ENCODE data around the gene CCDC6.
"Not testable (repeated sequence)": the region's sequence is repeated elsewhere in the genome, so short reads cannot be mapped to it uniquely, and the experiment has no call there.

CCDC6 gene

DNA sequence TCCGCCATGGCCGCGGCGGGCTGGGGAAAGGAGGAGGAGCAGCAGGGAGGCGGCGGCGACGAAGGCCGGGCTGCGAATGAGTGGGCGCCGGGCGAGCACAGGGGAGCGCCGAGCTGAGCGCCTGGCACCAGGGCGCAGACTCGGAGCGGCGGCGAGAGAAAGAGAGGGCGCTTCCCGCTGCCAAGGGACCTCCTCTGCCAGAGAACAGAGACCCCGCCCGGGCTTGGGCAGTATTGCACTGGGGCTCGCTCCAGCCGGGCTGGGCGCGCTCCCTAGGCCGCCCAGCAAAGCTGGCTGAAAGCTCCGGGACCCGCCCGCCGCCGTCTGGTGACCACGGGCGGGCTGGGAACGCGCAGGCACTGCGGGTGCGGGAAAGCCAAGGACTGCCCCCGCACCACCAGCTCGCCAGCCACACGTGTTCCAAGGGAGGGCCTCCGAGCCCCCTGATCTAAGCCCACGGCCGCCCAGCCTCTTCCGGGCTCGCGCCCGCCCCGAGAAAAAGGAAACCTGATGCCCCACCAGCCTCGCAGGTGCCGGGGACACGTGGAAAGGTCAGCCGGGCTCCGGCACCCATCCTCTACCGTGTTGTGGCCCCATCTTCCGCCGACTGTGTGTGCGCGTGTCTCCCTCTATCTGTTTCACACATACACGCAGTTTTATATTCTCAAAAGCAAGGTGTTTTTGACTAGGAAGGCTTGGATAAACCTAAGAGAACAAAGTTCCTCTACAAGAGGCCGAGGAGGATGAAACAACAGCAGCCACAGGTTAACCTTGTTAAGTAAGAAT is at the start of gene CCDC6:
CCDC6 (minus strand) TSS at position 140 of the 786 bp plus-strand sequence; CDS start at position 8, 132 bp downstream.
- peak; percentile 86 for DNase-seq (ENCODE audit: low read depth)

DNA sequence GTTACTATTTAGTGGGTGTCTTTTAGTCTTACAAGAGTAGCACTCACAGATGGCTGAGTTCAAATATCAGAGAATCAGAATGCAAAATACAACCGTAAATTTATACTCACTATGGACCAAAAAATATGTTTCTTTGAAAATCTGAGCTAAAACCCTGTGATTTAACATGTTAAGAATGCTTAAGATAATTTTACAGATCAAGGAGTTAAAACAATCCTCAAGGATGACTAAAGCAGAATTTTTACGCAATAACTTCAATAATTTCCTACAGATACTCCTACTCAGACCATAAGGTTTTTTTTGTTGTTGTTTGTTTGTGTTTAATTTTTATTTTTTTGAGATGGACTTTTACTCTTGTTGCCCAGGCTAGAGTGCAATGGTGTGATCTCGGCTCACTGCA is 47.9 kb upstream of the CCDC6 start:
- no peak for DNase-seq (ENCODE audit: low read depth)

DNA sequence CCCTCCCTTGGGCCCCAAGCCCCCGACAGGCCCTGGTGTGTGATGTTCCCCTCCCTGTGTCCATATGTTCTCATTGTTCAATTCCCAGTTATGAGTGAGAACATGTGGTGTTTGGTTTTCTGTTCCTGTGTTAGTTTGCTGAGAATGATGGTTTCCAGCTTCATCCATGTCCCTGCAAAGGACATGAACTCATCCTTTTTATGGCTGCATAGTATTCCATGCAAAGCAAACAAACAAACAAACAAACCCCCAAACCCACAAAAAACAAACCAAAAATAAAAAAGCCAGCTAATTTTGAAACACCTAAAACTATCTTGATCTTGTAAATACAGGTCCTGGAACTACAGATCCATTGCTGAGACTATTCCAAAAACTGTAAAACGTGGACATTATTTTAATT is 47.4 kb upstream of the CCDC6 start:
- not testable (repeated sequence) for DNase-seq (ENCODE audit: low read depth)

DNA sequence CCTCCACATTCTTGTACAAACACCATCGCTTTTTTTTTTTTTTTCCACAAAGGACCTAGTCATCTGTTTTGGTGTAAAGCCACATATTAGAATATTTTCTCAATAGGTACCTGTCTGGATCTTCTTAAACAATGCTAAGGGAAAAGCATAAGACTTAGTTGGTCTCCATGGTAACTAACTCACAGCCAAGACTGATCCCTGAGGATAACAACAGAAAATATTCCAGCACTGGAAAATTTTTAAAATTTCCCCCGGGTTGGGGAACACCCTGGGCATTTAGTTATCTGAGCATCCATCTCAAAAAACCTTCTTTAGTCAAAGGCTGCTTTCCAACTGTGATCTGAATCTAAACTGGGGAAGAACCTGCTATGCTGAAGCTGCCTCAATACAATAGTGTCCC is 43.7 kb upstream of the CCDC6 start:
- no peak for DNase-seq (ENCODE audit: low read depth)

DNA sequence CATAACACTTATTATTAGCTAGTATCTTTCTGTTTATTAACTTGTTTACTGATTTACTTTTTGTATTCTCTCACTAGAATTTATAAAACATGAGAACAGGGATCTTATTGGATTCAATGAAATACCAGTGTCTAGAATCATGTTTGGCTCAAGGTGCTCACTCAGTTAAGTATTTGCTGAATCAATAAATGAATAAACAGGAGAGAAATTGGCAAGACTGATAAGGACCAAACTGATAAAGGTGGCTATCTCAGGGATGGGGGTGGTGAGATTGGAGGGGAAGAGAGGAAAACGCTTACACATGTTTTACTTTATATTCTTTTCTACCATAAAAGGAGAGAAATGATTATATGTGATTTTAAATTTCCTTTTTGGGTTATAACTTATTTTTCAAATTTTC is 43.3 kb upstream of the CCDC6 start:
- no peak for DNase-seq (ENCODE audit: low read depth)

DNA sequence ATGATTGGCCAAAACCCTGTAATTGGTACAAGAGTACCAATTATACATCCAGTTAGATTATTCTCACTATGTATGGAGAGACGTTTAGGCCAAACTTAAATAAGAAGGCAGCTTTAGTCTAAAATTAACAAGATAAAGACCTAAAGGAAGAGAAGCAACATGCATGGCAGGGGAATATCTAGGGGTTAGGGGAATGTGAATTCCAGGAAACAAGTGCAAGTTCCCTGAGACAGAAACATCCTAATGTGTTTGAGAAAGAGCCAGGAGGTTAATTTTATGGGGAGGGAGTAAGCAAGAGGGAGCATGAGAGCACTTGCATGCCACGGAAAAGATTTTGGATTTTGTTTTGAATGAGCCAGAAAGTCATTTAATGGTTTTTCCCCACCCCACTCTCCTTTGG is 39.6 kb upstream of the CCDC6 start:
- DNase-seq (ENCODE audit: low read depth) = no peak

DNA sequence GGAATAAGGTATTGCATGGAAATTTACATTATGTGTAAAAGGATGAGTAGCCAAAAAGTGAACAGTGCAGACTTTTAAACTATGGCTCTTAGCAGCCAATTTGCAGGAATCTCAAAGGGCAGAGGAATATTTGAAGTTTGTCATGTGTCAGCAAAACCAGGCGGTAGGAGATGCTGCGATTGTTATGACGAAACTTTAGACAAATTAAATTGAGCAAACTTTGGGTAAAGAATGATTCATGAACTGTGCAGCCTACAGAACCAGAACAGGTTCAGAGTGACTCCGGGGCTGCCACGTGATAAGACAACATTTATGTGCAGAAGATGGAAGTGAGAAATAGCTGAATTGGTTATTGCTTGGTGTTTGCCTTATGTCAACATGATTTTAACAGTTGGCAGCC is 39.2 kb upstream of the CCDC6 start:
- no peak for DNase-seq (ENCODE audit: low read depth)

DNA sequence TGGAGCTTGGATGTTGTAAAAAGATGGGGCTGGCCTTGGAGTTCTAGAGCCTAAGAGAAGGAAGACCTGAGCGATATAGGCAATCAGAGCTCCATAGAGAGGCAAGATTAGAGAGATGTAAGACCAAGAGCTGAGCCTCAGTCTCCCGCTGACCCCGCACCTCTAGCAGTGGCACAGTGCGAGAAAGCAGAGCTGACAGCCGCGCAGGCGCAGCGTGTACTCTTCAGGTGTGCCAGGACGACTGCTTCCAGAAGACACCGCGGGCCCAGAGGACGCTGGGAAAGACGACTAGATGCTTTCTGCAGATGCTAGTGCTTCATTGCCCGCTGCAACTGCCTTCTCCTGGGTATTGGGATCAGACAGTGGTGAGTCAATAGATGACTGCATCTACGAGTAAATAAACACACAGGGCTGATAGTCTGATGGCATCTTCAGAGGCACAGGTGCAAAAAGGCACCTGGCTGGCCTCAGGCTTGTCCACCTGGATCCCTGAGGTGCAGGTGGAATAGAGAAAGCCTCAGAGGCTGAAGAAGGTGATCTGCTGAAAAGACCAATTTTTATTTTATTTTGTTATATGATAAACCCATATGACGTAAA is 38.1 kb upstream of the CCDC6 start:
- no peak for DNase-seq (ENCODE audit: low read depth)

DNA sequence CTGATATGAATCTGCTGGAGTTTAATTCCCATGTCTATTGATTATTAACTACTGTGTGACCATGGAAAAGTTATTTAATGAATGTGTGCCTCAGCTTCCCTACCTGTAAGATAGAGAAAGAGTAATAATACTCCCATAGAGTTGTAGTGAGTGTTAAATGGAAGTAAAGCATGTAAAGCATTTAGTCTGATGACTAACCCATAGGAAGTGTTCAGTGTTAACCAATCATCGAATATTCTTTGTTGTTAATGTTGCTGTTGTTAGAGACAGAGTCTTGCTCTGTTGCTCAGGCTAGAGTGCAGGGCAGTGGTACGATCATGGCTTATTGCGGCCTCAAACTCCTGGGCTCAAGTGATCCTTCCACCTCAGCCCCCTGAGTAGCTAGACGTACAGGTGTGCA is 36.2 kb upstream of the CCDC6 start:
- DNase-seq (ENCODE audit: low read depth) = no peak

DNA sequence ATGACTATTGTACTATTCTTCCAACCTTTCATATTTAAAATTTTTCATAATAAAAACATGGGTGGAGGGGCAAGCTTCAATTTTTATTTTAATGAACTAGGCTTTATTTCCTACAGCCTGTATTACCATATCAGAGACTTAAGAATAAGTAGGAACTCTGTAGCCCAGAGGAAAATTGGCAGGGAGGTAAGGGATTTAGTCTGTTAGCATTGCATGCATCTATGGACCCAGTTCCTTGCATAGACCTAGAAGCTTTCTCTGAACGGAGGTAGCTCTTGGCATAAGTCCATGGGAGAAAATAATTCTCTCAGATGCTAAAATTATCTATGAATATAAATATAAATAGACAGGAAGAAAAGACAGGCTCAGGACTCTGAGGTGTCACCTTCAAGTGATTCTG is 31.4 kb upstream of the CCDC6 start:
- DNase-seq (ENCODE audit: low read depth) = no peak

DNA sequence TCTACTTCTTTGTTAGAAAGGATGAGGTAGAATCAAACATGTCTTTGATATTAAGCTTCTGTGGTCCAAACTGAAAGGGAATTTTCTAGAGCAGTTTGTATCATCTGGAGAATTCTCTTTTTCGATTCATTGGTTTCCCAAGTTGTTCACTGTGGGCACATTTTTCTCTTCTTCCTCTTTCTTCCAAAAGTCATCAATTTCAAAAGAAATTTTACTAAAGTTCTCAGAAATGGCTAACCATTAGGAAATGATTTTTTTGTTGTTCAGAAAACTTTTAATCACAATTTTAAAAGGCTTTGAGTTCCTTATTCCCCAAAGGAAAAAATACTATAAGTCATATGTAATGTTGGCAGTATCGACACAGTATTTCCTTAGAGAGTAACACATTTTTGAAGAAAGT is 28.3 kb upstream of the CCDC6 start:
- no peak for DNase-seq (ENCODE audit: low read depth)

DNA sequence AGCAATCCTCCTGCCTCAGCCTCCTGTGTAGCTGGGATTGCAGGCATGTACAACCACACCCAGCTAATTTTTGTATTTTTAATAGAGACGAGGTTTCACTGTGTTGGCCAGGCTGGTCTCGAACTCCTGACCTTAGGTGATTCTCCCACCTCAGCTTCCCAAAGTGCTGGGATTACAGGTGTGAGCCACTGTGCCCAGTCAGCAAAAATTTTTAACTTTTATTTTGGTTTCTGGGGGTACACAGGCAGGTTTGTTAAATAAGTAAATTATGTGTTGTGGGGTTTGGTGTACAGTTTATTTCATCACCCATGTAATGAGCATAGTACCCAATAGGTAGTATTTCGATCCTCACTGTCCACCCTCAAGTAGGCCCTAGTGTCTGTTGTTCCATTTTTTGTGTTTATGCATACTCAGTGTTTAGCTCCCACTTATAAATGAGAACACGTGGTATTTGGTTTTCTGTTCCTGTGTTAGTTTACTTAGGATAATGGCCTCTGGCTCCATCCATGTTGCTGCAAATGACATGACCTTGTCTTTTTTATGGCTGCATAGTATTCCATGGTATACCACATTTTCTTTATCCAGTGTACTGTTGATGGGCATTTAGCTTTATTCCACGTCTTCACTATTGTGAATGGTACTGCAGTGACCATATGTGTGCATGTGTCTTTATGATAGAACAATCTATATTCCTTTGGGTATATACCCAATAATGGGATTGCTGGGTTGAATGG is 24.6 kb upstream of the CCDC6 start:
- DNase-seq (ENCODE audit: low read depth) = not testable (repeated sequence)

DNA sequence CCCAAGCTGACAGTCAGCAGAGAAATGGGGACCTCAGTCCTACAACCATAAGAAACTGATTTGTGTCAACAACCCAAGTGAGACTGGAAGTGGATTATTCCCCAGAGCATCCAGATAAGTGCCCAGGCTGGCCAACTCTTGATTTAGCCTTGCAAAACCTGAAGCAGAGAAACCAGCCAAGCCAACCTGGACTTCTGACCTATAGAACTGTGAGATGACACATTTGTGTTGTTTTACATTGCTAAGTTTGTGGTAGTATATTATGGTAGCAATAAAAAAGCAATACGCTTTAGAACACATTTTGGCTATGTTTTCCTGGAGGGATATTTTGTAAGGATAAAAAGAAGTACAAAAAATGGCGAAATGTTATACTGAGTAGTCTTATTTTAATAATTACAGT is 19.7 kb upstream of the CCDC6 start:
- DNase-seq (ENCODE audit: low read depth) = no peak

DNA sequence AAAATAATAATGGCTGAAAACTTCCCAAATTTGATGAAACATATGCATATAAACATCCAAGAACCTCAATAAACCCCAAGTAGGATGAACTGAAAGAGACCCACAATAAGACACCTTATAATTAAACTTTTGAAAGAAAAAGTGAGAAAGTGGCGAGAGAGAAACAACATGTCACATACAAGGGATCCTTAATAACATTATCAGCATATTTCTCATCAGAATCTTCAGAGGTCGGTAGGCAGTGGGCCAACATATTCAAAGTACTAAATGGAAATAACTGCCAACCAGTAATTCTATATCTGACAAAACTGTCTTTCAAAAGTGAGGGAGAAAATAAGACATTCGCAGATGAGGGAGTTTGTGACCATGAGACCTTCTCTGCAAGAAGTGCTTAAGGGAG is 16.6 kb upstream of the CCDC6 start:
- no peak for DNase-seq (ENCODE audit: low read depth)

DNA sequence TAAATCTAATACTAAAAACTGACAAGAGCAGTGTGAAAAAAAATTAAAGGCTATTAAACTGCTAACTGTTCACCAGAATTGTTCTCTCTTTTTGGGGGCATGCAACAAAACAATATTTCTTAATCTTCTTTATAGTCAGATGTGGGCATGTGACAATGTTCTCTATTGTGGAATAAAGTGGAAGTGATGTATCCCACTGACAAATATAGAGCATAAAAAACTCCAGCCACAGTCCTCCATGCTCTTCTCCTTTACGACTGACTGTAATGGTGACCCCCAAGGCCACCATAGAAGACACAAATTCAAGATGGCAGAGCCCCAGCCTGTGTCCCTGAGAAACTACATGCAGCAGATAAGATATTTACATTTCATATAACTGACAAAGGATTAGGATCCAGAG is 11.6 kb upstream of the CCDC6 start:
- no peak for DNase-seq (ENCODE audit: low read depth)

DNA sequence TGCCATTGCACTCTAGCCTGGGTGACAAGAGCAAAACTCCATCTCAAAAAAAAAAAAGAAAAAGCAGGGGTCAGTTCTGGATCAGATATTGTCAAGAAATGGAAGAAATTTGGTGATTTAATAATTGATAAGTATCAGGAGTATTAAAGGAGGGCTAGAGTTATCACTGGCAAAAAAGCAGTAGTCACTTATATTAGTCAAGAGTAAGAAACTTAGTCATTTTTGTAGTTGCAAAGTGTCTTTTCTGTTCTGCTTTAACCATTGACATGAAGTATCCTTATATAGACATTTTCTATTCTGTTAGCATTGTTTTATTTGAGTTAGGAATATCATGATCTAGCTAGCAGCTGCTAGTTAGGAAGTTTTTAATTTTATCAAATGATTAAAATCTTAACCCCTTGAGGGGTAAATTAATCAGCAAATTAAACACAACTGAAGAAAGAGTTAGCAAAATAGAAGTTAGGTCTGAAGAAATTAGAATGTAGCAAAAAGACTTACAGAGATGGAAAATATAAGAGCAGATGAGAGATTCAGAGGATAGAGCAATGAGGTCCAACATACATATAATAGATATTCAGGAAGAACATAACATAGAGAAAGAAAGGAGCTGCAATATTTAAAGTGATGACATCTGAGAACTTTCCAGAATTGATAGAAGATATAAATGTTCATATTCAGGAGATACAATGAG is 7.3 kb upstream of the CCDC6 start:
- no peak for DNase-seq (ENCODE audit: low read depth)

DNA sequence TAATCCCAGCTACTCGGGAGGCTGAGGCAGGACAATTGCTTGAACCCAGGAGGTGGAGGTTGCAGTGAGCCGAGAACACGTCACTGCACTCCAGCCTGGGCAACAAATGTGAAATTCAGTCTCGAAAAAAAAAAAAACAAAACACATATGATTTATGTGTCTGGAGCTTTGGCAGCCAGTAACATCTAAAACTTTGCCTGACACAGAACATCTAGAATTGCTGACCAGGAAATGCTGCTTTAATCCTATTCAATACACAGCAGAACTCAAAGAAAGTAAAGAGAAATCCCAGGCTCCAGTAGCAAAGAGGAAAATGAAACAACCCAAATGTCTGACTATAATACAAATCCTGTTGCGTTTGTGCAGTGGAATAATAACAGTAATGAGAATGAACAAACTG is 4.5 kb upstream of the CCDC6 start:
- no peak for DNase-seq (ENCODE audit: low read depth)

DNA sequence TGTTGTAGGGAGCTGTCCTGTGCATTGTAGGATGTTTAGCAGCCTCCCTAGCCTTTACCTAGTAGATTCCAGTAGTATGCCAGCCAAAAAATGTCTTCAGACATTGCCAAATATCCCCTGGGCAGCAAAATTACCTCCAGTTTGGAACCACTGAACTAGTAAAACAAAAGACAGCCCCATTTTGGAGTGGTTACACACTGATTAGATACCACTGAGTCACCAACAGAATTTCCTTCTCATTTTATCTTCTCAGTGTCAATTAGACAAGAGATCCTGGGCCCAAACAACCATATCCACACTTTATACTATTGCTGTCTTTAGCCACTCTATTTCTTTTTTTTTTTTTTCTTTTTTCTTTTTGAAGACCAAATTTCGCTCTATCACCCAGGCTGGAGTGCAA is 3.5 kb upstream of the CCDC6 start:
- no peak for DNase-seq (ENCODE audit: low read depth)

DNA sequence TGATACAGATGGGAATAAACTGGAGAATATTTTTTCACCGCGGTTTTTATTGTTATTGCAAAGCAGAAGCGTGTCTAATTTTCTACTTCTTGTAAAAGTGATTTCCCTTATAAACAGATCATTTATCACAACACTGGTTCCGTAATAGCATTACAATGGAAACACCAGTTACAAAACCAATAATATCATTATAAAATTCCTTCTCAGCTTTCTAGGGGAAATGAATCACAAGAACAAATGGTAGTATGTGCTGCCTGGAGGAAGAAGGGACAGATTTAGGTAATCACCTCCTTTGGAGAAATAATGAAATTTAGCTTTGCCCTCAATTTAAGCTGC is 2.4 kb upstream of the CCDC6 start:
- DNase-seq (ENCODE audit: low read depth) = no peak

DNA sequence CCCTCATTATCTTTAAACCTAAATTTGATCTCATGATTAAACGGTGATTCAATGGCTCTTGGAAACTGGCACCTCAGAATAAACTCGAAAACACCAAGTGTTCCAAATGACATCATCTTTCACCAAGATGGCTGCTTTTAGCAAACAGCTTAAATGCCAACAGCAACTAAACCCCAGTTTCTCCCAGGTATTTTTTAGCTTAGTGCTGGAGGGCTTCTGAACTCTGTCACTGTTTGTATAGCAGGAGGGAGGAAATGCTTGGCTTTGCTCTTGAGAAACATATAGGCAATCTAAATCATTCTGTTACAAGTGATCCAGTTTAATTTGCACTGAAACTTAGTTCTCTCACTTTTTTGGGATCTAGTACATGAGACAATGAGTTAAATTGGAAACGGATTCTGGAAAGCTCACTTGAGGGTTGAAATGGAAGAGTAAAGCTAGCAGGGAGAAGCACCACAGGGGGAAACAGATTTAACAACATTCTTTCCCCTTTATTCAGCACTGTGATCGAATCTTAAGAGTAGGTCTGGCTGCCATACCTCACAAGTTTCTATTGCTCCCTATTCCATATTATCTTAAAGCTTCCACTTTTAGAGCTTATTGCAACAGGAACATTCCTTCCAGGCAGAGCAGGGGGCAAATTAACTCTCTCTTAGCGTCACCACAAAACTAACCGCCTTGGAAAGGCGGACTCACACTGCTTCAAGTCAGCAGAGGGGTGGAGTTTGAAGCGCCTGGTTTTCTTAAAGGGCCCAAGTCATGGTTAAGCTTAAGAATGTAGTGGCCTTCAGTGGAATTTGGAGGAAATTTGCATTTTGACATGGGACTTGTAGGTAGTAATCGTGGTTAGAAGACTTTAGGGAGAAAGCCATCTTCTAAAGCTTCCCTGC is 1.8 kb upstream of the CCDC6 start:
- DNase-seq (ENCODE audit: low read depth) = peak; percentile 89

DNA sequence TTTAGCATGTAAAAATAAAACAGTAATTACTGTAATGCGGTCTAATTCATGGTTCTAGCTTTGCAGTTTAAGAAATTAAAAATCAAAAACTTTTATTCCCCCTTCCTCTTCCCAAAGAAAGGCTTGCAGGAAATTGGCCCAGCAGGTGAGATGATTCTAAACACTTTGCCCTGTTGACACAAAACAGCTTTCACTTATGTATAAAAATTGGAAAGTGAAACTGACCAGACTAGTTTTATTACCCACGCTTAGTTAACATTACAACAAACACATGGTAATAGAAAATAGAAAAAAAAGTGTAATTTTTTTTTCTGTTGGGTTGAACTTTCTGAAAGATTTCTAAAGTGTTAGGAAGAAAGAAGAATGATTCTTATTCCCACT is 1.2 kb upstream of the CCDC6 start:
- DNase-seq (ENCODE audit: low read depth) = no peak

Measured in fibroblast of the conjunctiva (primary cell).